ENCODE measurements around the gene KEL.

DNA sequence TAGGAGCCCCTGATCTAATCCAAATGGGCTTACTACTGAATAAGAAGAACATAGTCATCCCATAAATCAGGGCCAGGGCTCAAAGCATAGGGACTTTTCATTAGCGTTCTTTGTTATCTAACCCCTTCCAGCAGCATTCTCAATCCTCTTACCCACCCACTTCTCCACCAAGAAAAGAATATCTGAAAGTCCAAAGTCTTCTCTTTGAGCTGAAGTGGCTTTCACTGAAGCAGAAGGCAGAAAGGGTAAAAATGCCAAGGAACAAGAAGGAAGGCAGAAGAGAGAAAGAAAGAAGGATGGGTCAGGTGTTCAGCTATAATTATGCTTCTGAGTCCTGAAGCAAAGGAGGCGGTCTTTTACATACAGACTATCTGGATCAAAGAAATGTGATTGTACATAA lies 38.8 kb downstream of the KEL start:
- no peak for TF ChIP-seq EZH2 (IDR thresholded peaks at IDR 0.05)
- no peak for TF ChIP-seq POLR2AphosphoS5 (IDR thresholded peaks at IDR 0.05; ENCODE audit: borderline replicate concordance, low read depth, low read length)

All from SK-N-MC (cell line).